T-cell (primary cell): Measurements from ENCODE around the gene PTPN11. TPM values are rescaled to one million over a fixed set of nuclear protein-coding genes. Genes with fewer than 3 reads are reported as not detected.

Experiments used
- ATAC-seq, 4 experiments: fragments of 200-7000 bp in 3 of 4; fragments of 150-1000 bp in 1 of 4; cut with Tn5 transposase; replicated peaks in 1 of 4; 1 replicate in 3 of 4; 2 replicates in 1 of 4; pipeline ENCODE4 v1.10.0; 2021; ENCODE audit warnings: moderate library complexity in 3 of 4, mild to moderate bottlenecking in 2 of 4, moderate number of reproducible peaks in 1 of 4
- CTCF ChIA-PET, 2 donors: fragments of 300-600 bp; sonication (Branson Sonifier 250); formaldehyde crosslinking; loops; one replicate each; lab custom pipeline; 2022; ENCODE audit warnings: antibody characterized with exemption in 2 of 2; lab: Charles Lee
- POLR2A ChIA-PET, 2 donors: fragments of 300-600 bp; sonication (Branson Sonifier 250); formaldehyde crosslinking; loops; one replicate each; lab custom pipeline; 2022; ENCODE audit warnings: antibody characterized with exemption in 2 of 2; lab: Charles Lee
- DNase-seq, 35 experiments: peaks; one replicate each; pipeline versions ENCODE4 v3.0.0 to v3.0.0-alpha.2; 2013 to 2023
- H3K27ac ChIP-seq: one replicate; pipeline ENCODE4 v1.5.1; 2013; ENCODE audit warnings: low read length
- H3K27me3 ChIP-seq, 2 experiments: replicated peaks in 1 of 2; 1 replicate in 1 of 2; 2 replicates in 1 of 2; pipeline versions ENCODE4 v1.6.1 to v1.7.0; 2013; ENCODE audit warnings: low read length in 1 of 2, mixed read lengths in 1 of 2; ENCODE audit not compliant: control insufficient read depth in 2 of 2, insufficient read depth in 2 of 2; ENCODE audit errors: extremely low read depth in 1 of 2
- H3K36me3 ChIP-seq, 2 donors: 1 replicate in 1 of 2; 2 replicates in 1 of 2; pipeline versions ENCODE4 v1.6.1 to v1.7.0; 2013; ENCODE audit warnings: low read length in 1 of 2; ENCODE audit not compliant: control insufficient read depth in 2 of 2, insufficient read depth in 1 of 2; ENCODE audit errors: extremely low read depth in 1 of 2
- H3K4me1 ChIP-seq, 2 experiments: 1 replicate in 1 of 2; 2 replicates in 1 of 2; pipeline versions ENCODE4 v1.6.1 to v1.7.0; 2013; ENCODE audit warnings: low read length in 2 of 2, mixed read lengths in 1 of 2; ENCODE audit not compliant: insufficient read depth in 2 of 2, control insufficient read depth in 1 of 2; ENCODE audit errors: extremely low read depth in 1 of 2
- H3K4me3 ChIP-seq, 2 donors: 1 replicate in 1 of 2; 2 replicates in 1 of 2; pipeline versions ENCODE4 v1.5.1 to v1.7.0; 2013; ENCODE audit warnings: mild to moderate bottlenecking in 2 of 2, low read length in 1 of 2, moderate library complexity in 1 of 2; ENCODE audit not compliant: control insufficient read depth in 1 of 2; ENCODE audit errors: extremely low read depth in 1 of 2
- H3K9me3 ChIP-seq: 2 replicates; pipeline ENCODE4 v1.7.0; 2013
- H3K27ac Mint-ChIP-seq, 2 donors: one replicate each; pipeline ENCODE4 v1.8.0; 2020 to 2021; ENCODE audit warnings: mild to moderate bottlenecking in 2 of 2, mixed read lengths in 2 of 2
- H3K27me3 Mint-ChIP-seq, 2 donors: one replicate each; pipeline ENCODE4 v1.8.0; 2021 to 2022; ENCODE audit warnings: mixed read lengths in 2 of 2
- H3K36me3 Mint-ChIP-seq: one replicate; pipeline ENCODE4 v1.8.0; 2021; ENCODE audit warnings: mixed read lengths
- H3K4me1 Mint-ChIP-seq, 3 donors: one replicate each; pipeline ENCODE4 v1.8.0; 2020 to 2022; ENCODE audit warnings: mixed read lengths in 3 of 3, mild to moderate bottlenecking in 1 of 3
- H3K4me3 Mint-ChIP-seq, 3 donors: one replicate each; pipeline ENCODE4 v1.8.0; 2020 to 2022; ENCODE audit warnings: mild to moderate bottlenecking in 3 of 3, mixed read lengths in 3 of 3, moderate library complexity in 3 of 3
- H3K9me3 Mint-ChIP-seq, 3 donors: one replicate each; pipeline ENCODE4 v1.8.0; 2020 to 2022; ENCODE audit warnings: mixed read lengths in 3 of 3
- WGBS: methylation state at CpG from one replicate; pipeline ENCODE4 v1.1.5; 2013; ENCODE audit warnings: missing lambda C conversion rate; ENCODE audit not compliant: insufficient coverage; 5-methylcytosine and 5-hydroxymethylcytosine counted together
- total RNA-seq, 35 experiments: library from RNA in 6 of 35; stranded (reverse) in 6 of 35; fragments of 120-200 nt in 1 of 35; gene quantifications; one replicate each; pipeline versions ENCODE4 v1.2.1 to v1.2.4 and lab custom pipeline; 2013 to 2026

PTPN11 gene
- total RNA-seq, 5 donors from 2014 or later (not counting 1 experiment from before 2014, with no cell fraction given), result 48.7 to 55.5 (median 53.2) TPM

DNA sequence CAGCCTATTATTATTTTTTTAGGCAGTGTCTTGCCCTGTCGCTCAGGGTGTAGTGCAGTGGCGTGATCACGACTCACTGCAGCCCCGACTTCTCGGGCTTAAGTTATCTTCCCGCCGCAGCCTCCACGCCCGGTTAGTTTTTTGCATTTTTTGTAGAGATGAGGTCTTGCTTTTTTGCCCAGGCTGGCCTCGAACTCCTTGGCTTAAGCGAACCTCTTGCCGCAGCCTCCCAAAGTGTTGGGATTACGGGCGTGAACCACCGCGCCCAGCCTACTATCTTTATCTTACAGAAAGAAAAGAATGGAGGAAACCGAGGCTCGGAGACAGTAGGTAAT is 507 bp upstream of the PTPN11 start:
- 22% methylated on average over 3 of the region's 18 CpGs for WGBS
- H3K36me3 ChIP-seq, result no peaks in the 10 kb centered on the region
- Mint-ChIP-seq H3K36me3 (no peaks in the 10 kb centered on the region), H3K4me1 (peaks cover 40 to 50% (median 41%) of the 10 kb centered on the region in 3 donors), H3K27me3 (no peaks in the 10 kb centered on the region), H3K9me3 (no peaks in the 10 kb centered on the region), H3K27ac (peak overlapping the region; percentile 91 to 94), H3K4me3 (peak overlapping the region; percentile 92 to 100 (median 95))
- ChIA-PET POLR2A (no interaction called here), CTCF (interaction anchor here (0.6 kb wide), 3 partner anchors 31 to 1547 kb away, joined by 3 to 4 read pairs (median 3); no protein-coding TSS in a partner anchor)
- no peaks in the 10 kb centered on the region for H3K27me3 ChIP-seq
- peak overlapping the region; percentile 86 to 88 for H3K4me3 ChIP-seq
- DNase-seq (peak in 3 of 35 experiments; percentile 2 to 10 (median 7)), ATAC-seq (peak in 1 of 4 experiments; percentile 0)
- H3K9me3 ChIP-seq, result no peaks in the 10 kb centered on the region
- peaks cover 8 to 26% of the 10 kb centered on the region in 2 experiments for H3K4me1 ChIP-seq
- peak overlapping the region; percentile 87 for H3K27ac ChIP-seq

DNA sequence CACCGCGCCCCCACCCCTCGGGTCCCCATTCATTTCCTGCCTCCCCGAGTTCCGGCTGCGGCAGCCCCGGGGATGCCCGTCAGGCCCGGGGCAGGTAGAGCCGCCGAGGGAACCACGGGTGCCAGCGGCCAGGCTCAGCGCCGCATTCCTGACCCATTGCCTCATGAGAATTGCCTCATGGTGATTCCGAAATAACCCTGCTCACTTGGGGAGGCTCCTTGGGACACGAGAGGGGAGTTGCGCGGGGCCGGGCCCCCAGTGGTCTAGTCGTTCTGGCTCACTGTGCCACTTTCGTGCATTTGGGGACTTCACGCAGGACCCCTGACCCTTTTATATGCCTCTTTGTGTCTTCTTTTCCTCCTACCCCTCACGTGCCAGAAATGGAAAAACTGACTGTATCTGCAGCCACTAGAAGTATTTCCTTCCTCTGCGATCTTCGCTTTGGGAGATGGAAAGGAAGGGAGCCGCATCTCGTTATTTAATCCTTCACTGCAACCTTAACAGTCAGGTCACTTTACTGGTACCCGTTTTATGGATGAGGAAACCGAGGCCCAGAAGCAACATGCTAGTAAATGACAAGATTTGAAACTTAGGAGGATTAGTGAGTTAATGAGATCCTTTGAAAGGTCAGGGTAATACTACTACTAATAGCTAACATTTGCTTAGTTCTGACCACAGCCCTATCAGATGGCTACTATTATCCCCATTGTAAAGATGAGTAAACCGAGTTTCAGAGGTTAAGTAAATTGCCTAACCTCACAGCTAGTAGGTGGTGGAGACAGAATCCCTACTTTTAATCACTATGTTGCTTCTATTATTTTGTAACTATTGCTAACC is 768 bp downstream of the PTPN11 start:
- CTCF ChIA-PET, result interaction anchor here in 1 of 2 donors (0.6 kb wide), 1 partner anchor 1103 kb away, joined by 3 read pairs; no protein-coding TSS in a partner anchor
- H3K36me3 Mint-ChIP-seq, result no peaks in the 10 kb centered on the region
- Histone ChIP-seq H3K27me3 (no peaks in the 10 kb centered on the region), H3K27ac (peak overlapping the region; percentile 71), H3K36me3 (no peaks in the 10 kb centered on the region), H3K9me3 (no peaks in the 10 kb centered on the region), H3K4me3 (peak overlapping the region; percentile 73 to 86), H3K4me1 (peaks cover 8 to 32% of the 10 kb centered on the region in 2 experiments)
- WGBS, result 0% methylated on average over 20 of the region's 31 CpGs
- no peaks in the 10 kb centered on the region for H3K27me3 Mint-ChIP-seq
- peaks cover 50 to 59% (median 51%) of the 10 kb centered on the region in 3 donors for H3K4me1 Mint-ChIP-seq
- ATAC-seq (peak; percentile 61 to 72 (median 66)), DNase-seq (peak in 7 of 35 experiments; percentile 5 to 69 (median 31))
- H3K9me3 Mint-ChIP-seq, result no peaks in the 10 kb centered on the region
- peak overlapping the region; percentile 87 to 100 (median 92) for H3K4me3 Mint-ChIP-seq
- POLR2A ChIA-PET, result no interaction called here
- peak overlapping the region; percentile 80 to 89 for H3K27ac Mint-ChIP-seq

DNA sequence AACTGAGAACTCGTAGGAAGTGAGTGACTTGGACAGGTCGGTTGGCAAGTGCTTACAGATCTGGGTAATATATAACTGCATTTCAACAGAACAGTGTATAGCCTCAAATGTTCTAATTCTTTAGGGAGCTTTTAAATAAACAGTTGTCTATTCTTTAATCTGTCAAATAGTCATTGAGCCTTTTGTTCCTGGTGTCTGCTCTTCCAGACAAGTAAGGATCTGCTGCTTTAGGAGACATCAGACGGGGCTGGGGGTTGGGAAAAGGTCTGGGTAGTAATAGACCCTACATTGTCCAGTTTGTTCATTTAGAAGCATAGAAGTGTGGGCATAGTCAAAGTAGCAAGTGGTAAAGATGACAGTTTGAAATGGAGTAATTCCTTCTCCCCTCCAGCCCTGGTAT is 2.0 kb downstream of the PTPN11 start:
- POLR2A ChIA-PET, result no interaction called here
- Histone ChIP-seq H3K4me3 (no peak overlapping the region), H3K27ac (no peak overlapping the region), H3K9me3 (no peaks in the 10 kb centered on the region), H3K27me3 (no peaks in the 10 kb centered on the region), H3K4me1 (peaks cover 8 to 35% of the 10 kb centered on the region in 2 experiments), H3K36me3 (no peaks in the 10 kb centered on the region)
- Mint-ChIP-seq H3K4me1 (peaks cover 51 to 64% (median 53%) of the 10 kb centered on the region in 3 donors), H3K27me3 (no peaks in the 10 kb centered on the region), H3K27ac (no peak overlapping the region), H3K9me3 (no peaks in the 10 kb centered on the region), H3K4me3 (peak overlapping the region; percentile 87 to 100 (median 92)), H3K36me3 (no peaks in the 10 kb centered on the region)
- ATAC-seq (no peak), DNase-seq (no peak)
- CTCF ChIA-PET, result no interaction called here
- no CpG with 5 or more reads among the region's 3 CpGs for WGBS

DNA sequence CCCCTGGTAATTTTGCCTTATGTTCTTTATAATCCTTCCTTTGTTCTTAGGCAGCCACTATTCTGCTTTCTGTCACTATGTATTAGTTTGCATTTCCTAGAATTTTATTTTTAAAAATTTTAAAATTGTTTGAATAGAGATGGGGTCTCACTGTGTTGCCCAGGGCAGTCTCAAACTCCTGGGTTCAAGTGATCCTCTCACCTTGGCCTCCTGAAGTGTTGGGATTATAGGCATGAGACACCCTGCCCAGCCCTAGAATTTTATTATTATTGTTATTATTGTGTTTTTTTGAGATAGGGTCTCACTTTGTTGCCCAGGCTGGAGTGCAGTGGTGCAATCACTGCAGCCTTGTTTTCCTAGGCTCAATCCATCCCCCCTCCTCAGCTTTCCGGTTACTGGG is 2.6 kb downstream of the PTPN11 start:
- no peak for DNase-seq
- peaks cover 51 to 69% (median 57%) of the 10 kb centered on the region in 3 donors for H3K4me1 Mint-ChIP-seq
- no peaks in the 10 kb centered on the region for H3K27me3 Mint-ChIP-seq
- CTCF ChIA-PET, result no interaction called here
- H3K36me3 ChIP-seq, result no peaks in the 10 kb centered on the region
- 100% methylated on average over 1 of the region's 1 CpG for WGBS
- no peaks in the 10 kb centered on the region for H3K36me3 Mint-ChIP-seq
- ATAC-seq, result no peak
- H3K27me3 ChIP-seq, result no peaks in the 10 kb centered on the region
- POLR2A ChIA-PET, result no interaction called here
- no peaks in the 10 kb centered on the region for H3K9me3 Mint-ChIP-seq
- H3K4me1 ChIP-seq, result peaks cover 8 to 40% of the 10 kb centered on the region in 2 experiments
- H3K27ac Mint-ChIP-seq, result no peak overlapping the region
- no peak overlapping the region for H3K4me3 ChIP-seq
- H3K27ac ChIP-seq, result no peak overlapping the region
- H3K4me3 Mint-ChIP-seq, result peak overlapping the region in 1 of 3 donors; percentile 100
- H3K9me3 ChIP-seq, result no peaks in the 10 kb centered on the region

DNA sequence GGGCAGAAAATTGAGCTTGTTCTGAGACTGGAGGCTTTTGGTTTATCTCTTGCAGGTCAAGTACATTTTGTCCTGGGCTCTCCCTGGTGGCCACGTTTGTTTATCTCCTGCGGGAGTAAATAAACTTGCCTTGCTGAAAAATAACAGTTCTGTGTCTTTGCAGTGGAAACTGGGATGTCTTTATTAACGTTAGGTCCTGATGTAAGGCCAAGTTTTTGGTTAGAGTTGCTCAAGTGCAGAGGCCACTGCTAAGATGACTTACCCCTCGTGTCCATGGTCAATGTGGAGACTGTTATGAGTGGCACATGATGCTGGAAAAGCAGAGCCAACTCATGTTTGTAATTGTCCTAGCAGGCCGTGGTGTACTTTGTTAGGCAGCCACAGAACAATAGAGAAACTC is 3.8 kb downstream of the PTPN11 start:
- ChIA-PET POLR2A (no interaction called here), CTCF (no interaction called here)
- H3K4me3 ChIP-seq, result no peak overlapping the region
- Mint-ChIP-seq H3K4me3 (no peak overlapping the region), H3K27me3 (no peaks in the 10 kb centered on the region), H3K27ac (no peak overlapping the region), H3K4me1 (peaks cover 51 to 64% (median 57%) of the 10 kb centered on the region in 3 donors), H3K36me3 (no peaks in the 10 kb centered on the region), H3K9me3 (no peaks in the 10 kb centered on the region)
- no peak overlapping the region for H3K27ac ChIP-seq
- no peaks in the 10 kb centered on the region for H3K27me3 ChIP-seq
- ATAC-seq (no peak), DNase-seq (no peak)
- whole genome bisulfite sequencing, result 72% methylated on average over 4 of the region's 5 CpGs
- H3K4me1 ChIP-seq, result peaks cover 8 to 42% of the 10 kb centered on the region in 2 experiments
- no peaks in the 10 kb centered on the region for H3K36me3 ChIP-seq
- no peaks in the 10 kb centered on the region for H3K9me3 ChIP-seq

DNA sequence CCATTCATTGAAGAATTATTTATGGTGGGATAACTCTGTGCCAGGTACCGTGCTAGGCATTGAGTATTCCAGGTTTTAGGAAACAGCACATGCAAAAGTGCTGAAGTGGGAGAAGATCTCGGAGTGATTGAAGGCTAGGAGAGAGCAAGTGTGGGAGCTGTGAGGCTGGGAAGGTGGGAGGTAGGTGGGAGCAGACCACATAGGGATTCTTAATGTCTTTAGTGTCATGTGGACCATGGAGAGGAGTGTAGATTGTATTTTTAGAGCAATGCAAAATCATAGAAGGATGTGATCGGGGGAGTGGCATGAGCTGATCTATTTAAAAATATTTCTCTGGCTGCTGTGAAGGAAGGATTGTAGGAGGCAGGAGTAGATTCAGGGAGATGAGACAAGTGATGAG is 5.4 kb downstream of the PTPN11 start:
- Mint-ChIP-seq H3K36me3 (peaks cover 3% of the 10 kb centered on the region), H3K4me1 (peaks cover 54 to 68% (median 61%) of the 10 kb centered on the region in 3 donors), H3K27me3 (no peaks in the 10 kb centered on the region), H3K4me3 (no peak overlapping the region), H3K9me3 (no peaks in the 10 kb centered on the region), H3K27ac (no peak overlapping the region)
- Histone ChIP-seq H3K4me3 (no peak overlapping the region), H3K27ac (no peak overlapping the region), H3K9me3 (no peaks in the 10 kb centered on the region), H3K36me3 (peaks cover 0 to 3% of the 10 kb centered on the region in 2 donors), H3K4me1 (peaks cover 8 to 34% of the 10 kb centered on the region in 2 experiments), H3K27me3 (no peaks in the 10 kb centered on the region)
- ATAC-seq (no peak), DNase-seq (no peak)
- ChIA-PET CTCF (interaction anchor here in 1 of 2 donors (0.5 kb wide), 1 partner anchor 14 kb away, joined by 4 read pairs; no protein-coding TSS in a partner anchor), POLR2A (no interaction called here)
- WGBS, result 100% methylated on average over 3 of the region's 3 CpGs
